BJ (cell line): Measurements from ENCODE around the gene SGK2. TPM values are rescaled to one million over a fixed set of nuclear protein-coding genes. Genes with fewer than 3 reads are reported as not detected.

Source experiments
- polyA plus RNA-seq: library from polyadenylated mRNA; depleted of rRNA; stranded (reverse); fragments of >200 nt; gene quantifications from 2 replicates; pipeline ENCODE4 v1.2.3, GENCODE V29; 2011; rRNA removed

Gene SGK2
- polyA plus RNA-seq, 1 experiment: 0.16 TPM

Other genes with a start within 250 kb of the SGK2 start
- 76.1 and 121 TPM in 2 replicates for gene SRSF6, start 101.1 kb upstream of the SGK2 start, polyA plus RNA-seq
- 3.0 and 4.5 TPM in 2 replicates for gene L3MBTL1, start 51.3 kb upstream of the SGK2 start, polyA plus RNA-seq
- gene IFT52, start 31.9 kb downstream of the SGK2 start, polyA plus RNA-seq: 47.4 and 47.6 TPM in 2 replicates
- 6.4 and 9.8 TPM in 2 replicates for gene MYBL2, start 108.1 kb downstream of the SGK2 start, polyA plus RNA-seq
- gene GTSF1L, start 168.0 kb downstream of the SGK2 start, polyA plus RNA-seq: not detected in 2 replicates